MM.1S (cell line): ENCODE results near the gene ANKS1B.

Source experiments
- CTCF ChIP-seq: fragments of 300-600 bp; sonication (generic); IDR thresholded peaks from 2 replicates; pipeline ENCODE4 v1.5.1; 2016; ENCODE audit warnings: antibody characterized with exemption, low read length, mixed read lengths
- EZH2 ChIP-seq: fragments of 300-600 bp; sonication (generic); optimal IDR thresholded peaks from 2 replicates; pipeline ENCODE3; 2017; ENCODE audit warnings: low read depth, mild to moderate bottlenecking, antibody characterized with exemption, low read length, mixed read lengths
- EZH2phosphoT487 ChIP-seq: fragments of 300-600 bp; sonication (generic); IDR thresholded peaks from 2 replicates; pipeline ENCODE4 v1.6.1; 2018; ENCODE audit warnings: antibody characterized with exemption, low read length

GRCh38 chr12:98741556-98742265 is 1243.0 kb downstream of the ANKS1B start:
- TF ChIP-seq CTCF: no peak
- TF ChIP-seq EZH2: no peak
- no peak for TF ChIP-seq EZH2phosphoT487
